ENCODE results near the gene DHX15.
"Not testable (repeated sequence)": the region's sequence is repeated elsewhere in the genome, so short reads cannot be mapped to it uniquely, and the experiment has no call there.

DHX15 gene

DNA sequence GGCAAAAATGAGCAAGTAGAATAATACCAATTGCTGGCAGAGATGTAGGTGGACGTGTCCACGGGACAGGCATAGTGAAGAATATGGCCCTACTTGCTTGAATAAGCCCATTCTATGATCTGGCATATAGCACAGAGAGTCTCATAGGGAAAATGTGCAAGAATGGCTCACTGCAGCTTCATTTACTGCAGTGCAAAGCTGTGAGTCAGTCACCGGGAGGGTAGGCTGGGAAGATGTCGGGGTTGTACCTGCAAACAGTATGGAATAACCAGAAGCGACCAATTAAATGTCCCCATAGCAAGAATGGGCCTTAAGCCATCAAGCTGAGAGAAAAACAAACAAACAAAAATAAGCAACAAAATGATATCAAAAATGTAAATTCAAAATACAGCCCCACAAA lies 74.3 kb downstream of the DHX15 start:
- Histone ChIP-seq H3K9ac (ENCODE audit: low read depth, low read length) (0 out of 2 replicates have a peak overlapping the region, but pooled peaks have one; percentile 16), H3K9me3 (ENCODE audit: control insufficient read depth, insufficient read depth, low read length) (no peaks in the 10 kb centered on the region), H3K36me3 (ENCODE audit: insufficient read depth, low read length) (peaks cover 21% of the 10 kb centered on the region; the same call in 1 of the 2 replicates), H3K4me1 (ENCODE audit: insufficient read depth, low read length) (peaks cover 37% of the 10 kb centered on the region)

DNA sequence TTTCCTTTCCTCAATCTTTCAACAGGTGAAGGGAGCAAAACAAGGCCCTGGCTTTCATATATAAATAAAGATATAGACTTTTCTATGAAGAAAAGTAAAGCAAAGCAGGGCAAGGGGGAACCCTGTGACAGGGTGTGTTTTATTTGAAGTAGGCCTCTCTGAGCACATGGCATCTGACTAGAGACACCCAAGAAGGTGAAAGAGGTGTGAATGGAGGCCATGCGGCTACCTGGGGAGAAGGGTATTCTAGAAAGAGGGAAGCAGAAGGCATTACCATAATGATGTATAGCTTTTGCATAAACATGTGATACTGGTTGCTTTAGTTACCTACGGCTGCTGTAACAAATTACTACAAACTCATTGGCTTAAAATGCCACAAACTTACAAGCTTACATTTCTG lies 75.8 kb downstream of the DHX15 start:
- H3K9ac ChIP-seq (ENCODE audit: low read depth, low read length), result no peak overlapping the region
- H3K36me3 ChIP-seq (ENCODE audit: insufficient read depth, low read length), result peaks cover 21% of the 10 kb centered on the region; the same call in 1 of the 2 replicates
- H3K4me1 ChIP-seq (ENCODE audit: insufficient read depth, low read length), result peaks cover 37% of the 10 kb centered on the region
- H3K9me3 ChIP-seq (ENCODE audit: control insufficient read depth, insufficient read depth, low read length), result no peaks in the 10 kb centered on the region

DNA sequence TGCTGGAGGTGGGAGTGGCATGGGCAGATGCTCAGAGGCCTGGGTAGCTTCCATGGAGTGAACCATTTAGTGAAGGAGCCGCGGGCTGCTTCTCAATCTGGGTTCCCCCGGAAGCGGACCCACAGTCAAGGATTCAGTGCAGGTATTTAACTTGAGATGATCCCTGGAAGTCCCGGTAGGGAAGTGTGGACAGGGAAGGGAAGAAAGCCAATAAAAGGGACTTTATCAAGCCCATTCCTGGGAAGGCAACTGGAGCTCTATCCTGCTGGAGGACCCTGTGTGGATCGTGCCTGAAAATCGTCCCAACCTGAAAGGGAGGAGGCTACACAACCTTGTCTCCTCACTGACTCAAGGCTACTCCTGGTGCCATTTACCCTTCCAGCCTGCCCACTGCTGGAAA lies 76.9 kb downstream of the DHX15 start:
- Histone ChIP-seq H3K9ac (ENCODE audit: low read depth, low read length) (no peak overlapping the region), H3K9me3 (ENCODE audit: control insufficient read depth, insufficient read depth, low read length) (no peaks in the 10 kb centered on the region), H3K4me1 (ENCODE audit: insufficient read depth, low read length) (peaks cover 33% of the 10 kb centered on the region), H3K36me3 (ENCODE audit: insufficient read depth, low read length) (peaks cover 21% of the 10 kb centered on the region; the same call in 1 of the 2 replicates)

DNA sequence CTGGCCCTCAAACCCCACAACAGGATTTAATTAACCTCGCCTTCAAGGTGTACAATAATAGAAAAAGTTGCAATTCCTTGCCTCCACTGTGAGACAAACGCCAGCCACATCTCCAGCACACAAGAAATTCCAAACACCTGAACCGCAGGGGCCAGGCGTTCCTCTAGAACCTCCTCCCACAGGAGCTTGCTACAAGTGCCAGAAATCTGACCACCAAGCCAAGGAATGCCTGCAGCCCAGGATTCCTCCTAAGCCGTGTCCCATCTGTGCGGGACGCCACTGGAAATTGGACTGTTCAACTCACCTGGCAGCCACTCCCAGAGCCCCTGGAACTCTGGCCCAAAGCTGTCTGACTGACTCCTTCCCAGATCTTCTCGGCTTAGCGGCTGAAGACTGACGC lies 81.3 kb downstream of the DHX15 start:
- H3K36me3 ChIP-seq (ENCODE audit: insufficient read depth, low read length), result peaks cover 13% of the 10 kb centered on the region; the same call in 1 of the 2 replicates

DNA sequence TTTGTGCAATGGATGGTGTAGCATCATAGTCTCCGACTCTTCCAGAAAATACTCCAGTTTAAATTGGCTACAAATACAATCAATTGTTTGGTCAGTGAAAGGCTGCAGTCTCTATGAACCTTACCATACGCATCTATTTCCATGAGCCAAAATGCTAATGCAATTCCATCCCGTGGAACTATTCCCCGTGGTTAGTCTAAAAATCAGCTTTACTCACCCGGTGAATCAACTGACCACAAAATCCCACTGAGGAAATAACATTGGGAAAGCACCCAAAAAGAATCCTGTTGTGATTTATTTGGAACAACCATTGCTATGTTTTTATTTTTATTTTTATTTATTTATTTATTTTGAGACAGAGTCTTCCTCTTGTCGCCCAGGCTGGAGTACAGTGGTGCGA lies 87.1 kb downstream of the DHX15 start:
- Histone ChIP-seq H3K4me1 (ENCODE audit: insufficient read depth, low read length) (peaks cover 15% of the 10 kb centered on the region), H3K36me3 (ENCODE audit: insufficient read depth, low read length) (peaks cover 12% of the 10 kb centered on the region), H3K9ac (ENCODE audit: low read depth, low read length) (no peak overlapping the region), H3K9me3 (ENCODE audit: control insufficient read depth, insufficient read depth, low read length) (peaks cover 5% of the 10 kb centered on the region; the same call in 1 of the 2 replicates)

More for the DNA sequence above, 81.3 kb downstream of the DHX15 start:
- Histone ChIP-seq H3K4me1 (ENCODE audit: insufficient read depth, low read length) (peaks cover 24% of the 10 kb centered on the region), H3K9ac (ENCODE audit: low read depth, low read length) (peak overlapping the region; percentile 57)
- not testable (repeated sequence) for H3K9me3 ChIP-seq (ENCODE audit: control insufficient read depth, insufficient read depth, low read length)

DNA sequence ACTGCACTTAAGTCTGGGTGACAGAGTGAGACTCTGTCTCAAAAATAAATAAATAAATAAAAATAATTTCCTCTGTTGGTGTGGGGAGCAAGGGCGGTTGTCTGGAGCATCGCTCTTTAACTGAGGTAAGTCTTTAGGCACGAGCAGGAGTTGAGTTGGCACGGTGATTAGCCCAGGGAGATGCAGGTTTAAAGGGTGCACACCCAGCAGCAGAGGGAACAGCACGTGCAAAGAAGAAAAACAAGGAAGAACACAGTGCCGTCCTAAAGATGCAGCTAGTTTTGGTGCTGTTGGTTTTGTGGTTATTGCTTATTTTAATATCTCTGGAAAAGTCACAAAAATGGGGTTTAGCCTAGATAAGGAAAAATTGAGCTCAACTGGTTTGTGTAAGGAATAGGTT lies 87.8 kb downstream of the DHX15 start:
- H3K9me3 ChIP-seq (ENCODE audit: control insufficient read depth, insufficient read depth, low read length), result peaks cover 5% of the 10 kb centered on the region; the same call in 1 of the 2 replicates

DNA sequence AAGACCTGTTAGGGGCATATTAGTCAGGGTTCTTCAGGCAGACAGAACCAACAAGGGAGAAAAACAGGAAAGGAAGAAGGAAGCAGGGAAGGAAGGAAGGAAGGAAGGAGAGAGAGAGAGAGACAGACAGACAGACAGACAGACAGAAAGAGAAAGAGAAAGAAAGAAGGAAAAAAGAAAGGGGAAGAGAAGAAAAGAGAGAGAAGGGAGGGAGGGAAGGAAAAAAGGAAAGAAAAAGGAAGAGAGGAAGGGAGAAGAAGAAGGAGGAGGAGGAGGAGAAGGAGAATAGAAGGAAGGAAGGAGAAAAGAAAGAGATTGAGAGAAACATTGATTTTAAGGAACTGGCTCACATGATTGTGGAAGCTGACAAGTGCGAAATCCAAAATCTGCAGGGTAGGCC lies 89.0 kb downstream of the DHX15 start:
- no peak overlapping the region for H3K9ac ChIP-seq (ENCODE audit: low read depth, low read length)
- H3K4me1 ChIP-seq (ENCODE audit: insufficient read depth, low read length), result peaks cover 11% of the 10 kb centered on the region
- peaks cover 12% of the 10 kb centered on the region for H3K36me3 ChIP-seq (ENCODE audit: insufficient read depth, low read length)
- peaks cover 5% of the 10 kb centered on the region; the same call in 1 of the 2 replicates for H3K9me3 ChIP-seq (ENCODE audit: control insufficient read depth, insufficient read depth, low read length)

More for the DNA sequence above, 87.8 kb downstream of the DHX15 start:
- Histone ChIP-seq H3K36me3 (ENCODE audit: insufficient read depth, low read length) (peaks cover 12% of the 10 kb centered on the region), H3K9ac (ENCODE audit: low read depth, low read length) (no peak overlapping the region), H3K4me1 (ENCODE audit: insufficient read depth, low read length) (peaks cover 15% of the 10 kb centered on the region)

DNA sequence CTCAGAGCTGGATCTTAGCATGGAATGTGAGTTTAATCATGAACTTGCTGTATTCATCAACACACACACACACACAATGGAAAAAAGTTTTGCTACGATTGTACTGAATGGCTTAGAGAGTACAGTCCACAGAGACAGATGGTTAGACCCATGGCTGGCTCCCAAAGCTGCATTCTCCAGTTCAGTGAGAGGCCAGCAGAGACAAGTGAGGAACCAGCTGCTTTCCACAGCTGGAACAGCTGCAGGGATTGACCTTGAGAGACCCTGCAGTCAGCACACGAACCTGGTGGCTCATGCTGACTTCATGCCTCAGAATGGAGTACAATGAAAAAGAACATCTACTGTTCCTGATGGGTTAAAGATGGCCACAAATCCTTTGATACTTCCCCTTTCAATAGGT lies 94.5 kb downstream of the DHX15 start:
- no peak overlapping the region for H3K9ac ChIP-seq (ENCODE audit: low read depth, low read length)
- H3K4me1 ChIP-seq (ENCODE audit: insufficient read depth, low read length), result no peaks in the 10 kb centered on the region
- peaks cover 5% of the 10 kb centered on the region; the same call in 1 of the 2 replicates for H3K9me3 ChIP-seq (ENCODE audit: control insufficient read depth, insufficient read depth, low read length)
- H3K36me3 ChIP-seq (ENCODE audit: insufficient read depth, low read length), result peaks cover 12% of the 10 kb centered on the region

DNA sequence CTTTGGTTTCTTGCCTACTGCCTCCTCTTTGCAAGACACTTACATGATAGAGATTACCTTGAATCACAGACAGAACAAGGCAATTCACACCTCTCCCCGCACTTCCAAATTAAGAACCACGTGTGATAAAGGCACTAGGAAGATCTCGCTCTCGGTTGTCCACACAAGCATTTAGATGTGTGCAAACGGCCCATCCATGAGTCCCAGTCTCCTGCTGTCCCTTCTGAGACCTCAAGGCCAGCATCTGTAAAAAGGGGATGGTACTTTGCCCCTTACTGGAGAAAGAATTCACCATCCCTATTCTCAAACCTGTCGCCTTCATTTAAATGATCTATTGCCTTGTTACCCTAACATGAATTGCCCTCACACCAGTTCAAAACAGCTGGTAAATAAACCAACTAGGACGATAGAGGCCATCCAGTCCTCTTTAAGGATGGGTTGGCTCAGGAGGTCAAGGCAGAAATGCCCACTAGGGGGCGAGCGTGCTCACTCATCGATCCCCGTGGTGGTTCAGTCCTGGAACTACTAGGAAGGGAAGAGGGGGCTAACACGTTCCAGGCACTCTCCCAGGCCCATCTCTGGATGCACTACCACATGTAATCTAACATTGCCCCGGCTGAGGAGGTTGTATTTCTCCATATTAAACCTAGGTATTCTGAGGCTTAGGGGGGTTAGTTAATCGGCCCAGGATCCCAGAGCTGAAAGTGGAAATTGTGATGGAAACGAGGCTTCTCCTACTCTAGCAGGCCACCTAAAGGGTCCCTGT lies 95.8 kb downstream of the DHX15 start:
- H3K9ac ChIP-seq (ENCODE audit: low read depth, low read length), result no peak overlapping the region
- no peaks in the 10 kb centered on the region for H3K9me3 ChIP-seq (ENCODE audit: control insufficient read depth, insufficient read depth, low read length)
- no peaks in the 10 kb centered on the region for H3K4me1 ChIP-seq (ENCODE audit: insufficient read depth, low read length)
- H3K36me3 ChIP-seq (ENCODE audit: insufficient read depth, low read length), result peaks cover 7% of the 10 kb centered on the region; the same call in 1 of the 2 replicates

DNA sequence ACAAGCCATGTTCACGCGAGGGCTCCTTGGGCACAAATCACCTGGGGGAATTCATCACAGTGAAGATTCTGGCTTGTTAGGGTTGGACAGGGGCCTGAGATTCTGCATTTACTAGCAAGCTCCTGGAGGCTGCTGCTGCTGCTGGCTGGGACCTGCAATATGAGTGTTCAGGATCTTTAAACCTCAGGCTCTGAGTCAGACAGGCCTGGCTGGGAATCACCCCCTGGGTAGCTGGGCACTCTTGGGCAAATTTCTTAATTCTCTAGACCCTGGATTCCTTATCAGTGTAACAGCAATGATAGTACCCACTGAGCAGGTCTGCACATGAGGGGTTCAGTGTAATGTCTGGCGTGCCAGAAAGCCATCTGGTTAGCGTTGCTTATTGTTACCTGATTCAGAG lies 101.5 kb downstream of the DHX15 start:
- Histone ChIP-seq H3K36me3 (ENCODE audit: insufficient read depth, low read length) (peaks cover 7% of the 10 kb centered on the region; the same call in 1 of the 2 replicates), H3K9me3 (ENCODE audit: control insufficient read depth, insufficient read depth, low read length) (no peaks in the 10 kb centered on the region), H3K9ac (ENCODE audit: low read depth, low read length) (no peak overlapping the region), H3K4me1 (ENCODE audit: insufficient read depth, low read length) (peaks cover 3% of the 10 kb centered on the region; the same call in 1 of the 2 replicates)

DNA sequence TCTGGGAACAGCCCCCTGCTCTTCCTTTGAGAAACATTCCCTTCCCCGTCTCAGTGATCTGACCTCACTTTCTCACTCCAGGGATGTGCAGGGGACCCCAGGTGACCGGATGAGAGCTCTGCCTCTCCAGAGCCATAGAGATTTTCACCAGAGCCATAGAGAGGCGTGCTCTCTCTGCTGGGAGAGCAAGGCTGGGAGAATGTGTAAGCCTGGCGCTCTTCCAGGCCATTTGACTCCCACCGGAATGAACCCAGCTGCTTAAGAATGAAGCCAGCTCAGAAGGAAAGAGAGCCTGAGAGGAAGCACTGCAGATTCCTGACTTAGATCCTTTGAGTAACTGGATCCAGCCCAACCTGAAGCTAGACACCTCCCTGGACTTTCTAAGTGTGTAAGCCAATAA lies 106.4 kb downstream of the DHX15 start:
- H3K4me1 ChIP-seq (ENCODE audit: insufficient read depth, low read length), result peaks cover 22% of the 10 kb centered on the region
- no peaks in the 10 kb centered on the region for H3K36me3 ChIP-seq (ENCODE audit: insufficient read depth, low read length)
- no peak overlapping the region for H3K9ac ChIP-seq (ENCODE audit: low read depth, low read length)
- no peaks in the 10 kb centered on the region for H3K9me3 ChIP-seq (ENCODE audit: control insufficient read depth, insufficient read depth, low read length)

Measured in ES-I3 (cell line).